C4-2B (cell line): ENCODE data around the gene PTPRN2.
"Not testable (repeated sequence)": the region's sequence is repeated elsewhere in the genome, so short reads cannot be mapped to it uniquely, and the experiment has no call there.

Source experiments
- H3K27ac ChIP-seq: fragments of 450-650 bp; 2 replicates; pipeline ENCODE4 v1.5.1; 2017
- ZFX ChIP-seq: fragments of 450-650 bp; IDR thresholded peaks from 2 replicates; pipeline ENCODE4 v1.6.1; 2017
- TF ChIP-seq, protein P1 (sequence below): fragments of 450-650 bp; conservative IDR thresholded peaks from 2 replicates; pipeline ENCODE4 v1.5.1; 2017; ENCODE audit warnings: mild to moderate bottlenecking

The PTPRN2 gene

DNA sequence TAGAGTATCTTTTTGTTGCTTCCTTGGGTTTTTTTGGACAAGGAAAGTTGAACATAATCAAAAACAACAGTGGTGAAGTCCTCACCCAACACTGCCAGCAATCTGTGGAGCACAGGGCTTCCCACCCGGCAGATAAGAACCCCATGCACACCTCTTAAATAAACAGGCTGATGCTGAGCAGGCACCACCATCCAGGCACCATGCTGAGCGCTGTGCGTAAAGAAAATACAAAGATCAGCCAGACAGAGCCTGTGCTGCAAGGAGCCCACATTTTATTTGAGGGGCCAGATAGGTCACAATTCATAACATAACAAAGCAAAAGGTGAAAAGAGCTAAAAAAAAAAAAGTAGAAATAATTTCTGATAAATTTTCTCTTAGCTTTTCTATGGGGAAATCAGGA is 231.2 kb downstream of the PTPRN2 start:
- TF ChIP-seq ZFX: no peak
- TF ChIP-seq, protein P1, sequence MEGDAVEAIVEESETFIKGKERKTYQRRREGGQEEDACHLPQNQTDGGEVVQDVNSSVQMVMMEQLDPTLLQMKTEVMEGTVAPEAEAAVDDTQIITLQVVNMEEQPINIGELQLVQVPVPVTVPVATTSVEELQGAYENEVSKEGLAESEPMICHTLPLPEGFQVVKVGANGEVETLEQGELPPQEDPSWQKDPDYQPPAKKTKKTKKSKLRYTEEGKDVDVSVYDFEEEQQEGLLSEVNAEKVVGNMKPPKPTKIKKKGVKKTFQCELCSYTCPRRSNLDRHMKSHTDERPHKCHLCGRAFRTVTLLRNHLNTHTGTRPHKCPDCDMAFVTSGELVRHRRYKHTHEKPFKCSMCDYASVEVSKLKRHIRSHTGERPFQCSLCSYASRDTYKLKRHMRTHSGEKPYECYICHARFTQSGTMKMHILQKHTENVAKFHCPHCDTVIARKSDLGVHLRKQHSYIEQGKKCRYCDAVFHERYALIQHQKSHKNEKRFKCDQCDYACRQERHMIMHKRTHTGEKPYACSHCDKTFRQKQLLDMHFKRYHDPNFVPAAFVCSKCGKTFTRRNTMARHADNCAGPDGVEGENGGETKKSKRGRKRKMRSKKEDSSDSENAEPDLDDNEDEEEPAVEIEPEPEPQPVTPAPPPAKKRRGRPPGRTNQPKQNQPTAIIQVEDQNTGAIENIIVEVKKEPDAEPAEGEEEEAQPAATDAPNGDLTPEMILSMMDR: no peak
- no peak overlapping the region for H3K27ac ChIP-seq

GRCh38 chr7:158355456-158356065 is 232.1 kb downstream of the PTPRN2 start:
- TF ChIP-seq ZFX: no peak
- TF ChIP-seq, protein P1: peak; percentile 75
- no peak overlapping the region for H3K27ac ChIP-seq

GRCh38 chr7:158354861-158355260 is 232.8 kb downstream of the PTPRN2 start:
- no peak overlapping the region for H3K27ac ChIP-seq
- TF ChIP-seq ZFX: no peak
- TF ChIP-seq, protein P1: no peak

- H3K27ac ChIP-seq: no peak overlapping the region
- TF ChIP-seq, protein P1: peak; percentile 93
- TF ChIP-seq ZFX: no peak
Measured at GRCh38 chr7:158353606-158354570, 233.7 kb downstream of the PTPRN2 start.

DNA sequence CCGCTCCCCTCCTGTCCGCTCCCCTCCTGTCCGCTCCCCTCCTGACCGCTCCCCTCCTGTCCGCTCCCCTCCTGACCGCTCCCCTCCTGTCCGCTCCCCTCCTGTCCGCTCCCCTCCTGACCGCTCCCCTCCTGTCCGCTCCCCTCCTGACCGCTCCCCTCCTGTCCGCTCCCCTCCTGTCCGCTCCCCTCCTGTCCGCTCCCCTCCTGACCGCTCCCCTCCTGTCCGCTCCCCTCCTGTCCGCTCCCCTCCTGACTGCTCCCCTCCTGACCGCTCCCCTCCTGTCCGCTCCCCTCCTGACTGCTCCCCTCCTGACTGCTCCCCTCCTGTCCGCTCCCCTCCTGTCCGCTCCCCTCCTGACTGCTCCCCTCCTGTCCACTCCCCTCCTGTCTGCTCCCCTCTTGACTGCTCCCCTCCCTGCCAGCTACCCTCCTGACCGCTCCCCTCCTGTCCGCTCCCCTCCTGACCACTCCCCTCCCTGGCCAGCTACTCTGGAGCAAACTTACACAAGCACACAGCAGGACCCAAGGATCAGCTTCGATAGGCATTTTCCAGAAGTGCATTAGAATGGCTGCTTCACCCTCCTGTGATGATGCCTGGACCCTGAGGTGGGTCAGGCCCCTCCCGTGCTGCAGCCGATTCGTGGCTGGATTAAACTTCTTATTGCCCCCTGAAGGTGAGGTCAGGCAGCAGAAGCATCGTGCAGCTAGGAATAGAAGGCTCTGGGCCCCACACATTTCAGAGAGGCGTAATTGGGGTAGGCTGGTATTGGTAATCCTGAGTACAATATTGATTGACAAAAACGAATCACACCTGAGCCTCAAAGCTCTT is 235.5 kb downstream of the PTPRN2 start:
- not testable (repeated sequence) for H3K27ac ChIP-seq

DNA sequence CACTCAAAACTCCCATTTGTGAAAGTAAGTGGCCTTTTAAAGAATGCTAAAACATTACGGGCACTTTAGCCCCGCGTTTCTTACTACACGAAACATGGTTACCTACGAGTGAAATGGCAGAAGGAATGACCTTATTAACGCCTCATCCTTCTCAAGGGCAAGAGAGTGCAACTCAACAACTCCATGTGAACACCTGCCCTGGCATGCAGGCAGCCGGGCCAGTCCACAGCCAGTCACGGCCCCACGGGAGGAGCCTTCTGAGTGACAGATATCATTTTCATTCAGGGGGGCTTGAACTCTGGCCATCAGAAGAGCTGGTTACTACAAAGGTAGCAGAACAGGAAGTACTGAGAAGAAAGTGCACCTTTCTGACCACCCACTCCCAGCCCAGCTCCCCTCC is 236.1 kb downstream of the PTPRN2 start:
- TF ChIP-seq ZFX: no peak
- TF ChIP-seq, protein P1: no peak
- no peak overlapping the region for H3K27ac ChIP-seq

DNA sequence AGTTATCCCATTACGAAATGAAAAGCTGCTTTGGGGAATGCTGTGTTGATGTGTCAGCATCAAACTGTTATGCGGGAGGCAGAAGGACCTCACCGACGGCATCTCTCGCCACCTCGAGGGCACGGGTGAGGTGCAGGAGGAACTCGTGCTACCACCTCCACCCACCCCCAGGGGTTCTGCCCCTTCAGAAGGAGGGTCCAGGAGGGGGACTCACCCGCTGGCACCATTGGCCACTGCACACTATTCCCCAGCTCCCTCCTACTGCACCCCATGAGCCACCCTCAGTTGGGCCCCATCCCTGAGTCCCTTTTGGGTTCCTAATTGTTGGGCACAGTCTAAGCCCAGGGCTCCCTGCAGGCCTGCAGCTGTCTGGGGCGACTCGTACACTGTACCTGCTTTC is 236.6 kb downstream of the PTPRN2 start:
- TF ChIP-seq, protein P1: no peak
- TF ChIP-seq ZFX: no peak
- H3K27ac ChIP-seq: no peak overlapping the region
